Epithelial cell of umbilical artery (primary cell): ENCODE data around the gene OR10G4. TPM values are rescaled to one million over a fixed set of nuclear protein-coding genes. Genes with fewer than 3 reads are reported as not detected.

Experiments used
- total RNA-seq: library from RNA; depleted of rRNA; stranded (reverse); fragments of >200 nt; gene quantifications from 2 replicates; pipeline ENCODE4 v1.2.3, GENCODE V29; 2014

Gene OR10G4
- not detected in 2 replicates for total RNA-seq

GRCh38 chr11:124012697-124013096, at the start of gene OR10G4:
Gene OR10G4, plus strand, starts transcription at chr11:124012997. Its CDS starts 2,578 bp downstream, at chr11:124015575.

GRCh38 chr11:123977731-123978347, 35.0 kb upstream of the OR10G4 start, which contains the start of gene OR10S1:
Gene OR10S1, minus strand, starts transcription at chr11:123977781. Its CDS starts 117 bp downstream, at chr11:123977664.

GRCh38 chr11:123995119-123995518, 17.7 kb upstream of the OR10G4 start, which contains the start of gene OR10G6:
Gene OR10G6, minus strand, starts transcription at chr11:123995161. Its CDS starts 0 bp downstream, at chr11:123995161.

GRCh38 chr11:124026498-124026897, 13.7 kb downstream of the OR10G4 start, which contains the start of gene OR10G8:
Gene OR10G8, plus strand, starts transcription at chr11:124026798. Its CDS starts 2,825 bp downstream, at chr11:124029623.

GRCh38 chr11:124041254-124041653, 28.5 kb downstream of the OR10G4 start, which contains the start of gene OR10G7:
Gene OR10G7, minus strand, starts transcription at chr11:124041325. Its CDS starts 2,324 bp downstream, at chr11:124039001.

Other genes with a start within 250 kb of the OR10G4 start
- gene OR6M1, start 206.6 kb upstream of the OR10G4 start, total RNA-seq: not detected in 2 replicates
- gene TMEM225, start 127.3 kb upstream of the OR10G4 start, total RNA-seq: not detected in 2 replicates
- under 0.01 TPM in 1 of 2 replicates, not detected in the other for gene OR8D4, start 110.8 kb upstream of the OR10G4 start, total RNA-seq
- not detected in 2 replicates for gene OR4D5, start 73.4 kb upstream of the OR10G4 start, total RNA-seq
- gene OR6T1, start 69.2 kb upstream of the OR10G4 start, total RNA-seq: not detected in 2 replicates
- not detected in 2 replicates for gene OR10S1, start 35.2 kb upstream of the OR10G4 start, total RNA-seq
- not detected in 2 replicates for gene OR10G6, start 17.8 kb upstream of the OR10G4 start, total RNA-seq
- not detected in 2 replicates for gene OR10G9, start 10.0 kb downstream of the OR10G4 start, total RNA-seq
- not detected in 2 replicates for gene OR10G8, start 13.8 kb downstream of the OR10G4 start, total RNA-seq
- gene OR10G7, start 28.3 kb downstream of the OR10G4 start, total RNA-seq: not detected in 2 replicates
- gene VWA5A, start 102.5 kb downstream of the OR10G4 start, total RNA-seq: 13.7 and 18.5 TPM in 2 replicates
- not detected in 2 replicates for gene OR10D3, start 170.3 kb downstream of the OR10G4 start, total RNA-seq
- gene OR8G1, start 228.1 kb downstream of the OR10G4 start, total RNA-seq: not detected in 2 replicates
- not detected in 2 replicates for gene OR8G5, start 243.4 kb downstream of the OR10G4 start, total RNA-seq